Measurements from ENCODE around the gene HDAC8. TPM values are rescaled to one million over a fixed set of nuclear protein-coding genes. Genes with fewer than 3 reads are reported as not detected.

The HDAC8 gene
- total RNA-seq, 1 experiment from 2014 or later = 33.5 TPM

DNA sequence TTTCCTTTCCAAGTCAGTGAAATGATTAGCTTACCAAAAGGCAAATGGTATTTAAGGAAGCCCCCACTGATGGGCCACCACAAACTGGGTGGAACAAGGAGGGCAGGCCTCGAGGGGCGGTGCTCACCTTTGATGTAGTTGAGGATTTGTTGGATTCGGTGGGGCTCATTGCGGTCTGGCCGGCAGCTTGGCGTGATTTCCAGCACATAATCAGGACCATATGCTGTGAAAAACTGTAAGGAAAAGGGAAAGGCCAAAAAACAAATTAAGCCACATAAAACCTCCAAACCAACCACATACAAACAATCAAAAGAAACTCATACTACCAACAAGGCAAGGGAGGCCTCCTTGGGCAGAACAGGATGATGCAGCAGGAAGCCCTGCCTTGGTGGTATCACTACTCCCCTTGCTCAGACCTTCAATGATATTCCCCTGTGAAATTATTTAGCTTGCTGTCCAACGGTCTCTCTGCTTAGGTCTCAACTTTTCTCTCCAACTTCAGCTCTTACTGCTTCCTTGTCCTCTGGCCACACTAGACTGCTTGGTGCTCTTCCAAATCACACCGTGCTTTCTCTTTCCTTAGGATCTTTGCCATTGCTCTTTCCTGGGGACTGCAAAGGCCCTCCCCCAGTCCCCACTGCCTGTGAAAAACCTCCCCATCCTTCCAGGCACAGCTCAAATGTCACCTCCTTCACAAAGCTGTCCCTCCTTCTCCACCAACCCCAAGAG is 220.9 kb downstream of the HDAC8 start:
- TF ChIP-seq SIN3A (IDR thresholded peaks at IDR 0.05; ENCODE audit: borderline replicate concordance, insufficient read depth, low read depth, low read length) = no peak
- TF ChIP-seq, protein P1, sequence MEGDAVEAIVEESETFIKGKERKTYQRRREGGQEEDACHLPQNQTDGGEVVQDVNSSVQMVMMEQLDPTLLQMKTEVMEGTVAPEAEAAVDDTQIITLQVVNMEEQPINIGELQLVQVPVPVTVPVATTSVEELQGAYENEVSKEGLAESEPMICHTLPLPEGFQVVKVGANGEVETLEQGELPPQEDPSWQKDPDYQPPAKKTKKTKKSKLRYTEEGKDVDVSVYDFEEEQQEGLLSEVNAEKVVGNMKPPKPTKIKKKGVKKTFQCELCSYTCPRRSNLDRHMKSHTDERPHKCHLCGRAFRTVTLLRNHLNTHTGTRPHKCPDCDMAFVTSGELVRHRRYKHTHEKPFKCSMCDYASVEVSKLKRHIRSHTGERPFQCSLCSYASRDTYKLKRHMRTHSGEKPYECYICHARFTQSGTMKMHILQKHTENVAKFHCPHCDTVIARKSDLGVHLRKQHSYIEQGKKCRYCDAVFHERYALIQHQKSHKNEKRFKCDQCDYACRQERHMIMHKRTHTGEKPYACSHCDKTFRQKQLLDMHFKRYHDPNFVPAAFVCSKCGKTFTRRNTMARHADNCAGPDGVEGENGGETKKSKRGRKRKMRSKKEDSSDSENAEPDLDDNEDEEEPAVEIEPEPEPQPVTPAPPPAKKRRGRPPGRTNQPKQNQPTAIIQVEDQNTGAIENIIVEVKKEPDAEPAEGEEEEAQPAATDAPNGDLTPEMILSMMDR (IDR thresholded peaks at IDR 0.05) = no peak
- no peak for TF ChIP-seq TCF7L2 (IDR thresholded peaks at IDR 0.05; ENCODE audit: low read depth, low read length)
- no peak for TF ChIP-seq POLR2AphosphoS5 (IDR thresholded peaks at IDR 0.05; ENCODE audit: low read depth, low read length)
- no peaks in the 10 kb centered on the region for H3K36me3 ChIP-seq (ENCODE audit: control insufficient read depth, insufficient read depth, low read length)
- POLR2A ChIA-PET = no interaction called here
- no peak for DNase-seq (ENCODE audit: low read depth, low spot score)
- no peak overlapping the region for H3K27ac ChIP-seq (ENCODE audit: low read length)
- H3K4me1 ChIP-seq (ENCODE audit: control insufficient read depth, insufficient read depth, low read length) = no peaks in the 10 kb centered on the region
- intact Hi-C loops (cut with micrococcal nuclease; ENCODE audit: unreplicated experiment) = no loop called here
- CTCF ChIA-PET = no interaction called here
- ATAC-seq = no peak
- no peak overlapping the region for H3K4me3 ChIP-seq (ENCODE audit: low read depth in 2 of 2, low read length in 2 of 2)
- no peaks in the 10 kb centered on the region for H3K9me3 ChIP-seq (ENCODE audit: control insufficient read depth, insufficient read depth, low read depth, low read length)
- H3K27me3 ChIP-seq (ENCODE audit: control insufficient read depth, insufficient read depth, low read length) = no peaks in the 10 kb centered on the region
- in situ Hi-C loops (cut with HindIII; ENCODE audit: low pct_unique_long_range_greater_than_20kb, low sequenced_read_pairs) = no loop called here
- no TSS peak for BruUV-seq (replicated peaks)

DNA sequence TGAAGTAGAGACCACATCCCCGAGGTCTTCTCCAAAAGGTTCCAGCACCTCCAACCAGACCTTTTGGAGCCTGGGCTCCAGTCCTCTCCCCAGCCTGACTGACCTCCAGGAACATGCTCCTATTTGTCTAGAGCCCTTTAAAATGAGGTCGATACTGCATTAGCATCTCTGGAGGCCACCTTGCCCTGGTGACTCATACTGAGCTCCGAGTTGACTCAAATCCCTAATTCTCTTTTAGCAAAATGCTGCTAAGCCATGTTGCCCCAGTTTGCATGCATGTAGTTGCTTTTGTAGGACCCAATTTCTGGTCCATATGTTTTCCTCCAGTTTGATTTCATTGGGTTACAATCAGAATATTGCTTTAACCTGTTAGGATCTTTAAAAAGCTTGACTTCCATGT is 223.5 kb downstream of the HDAC8 start:
- Histone ChIP-seq H3K27ac (ENCODE audit: low read length) (no peak overlapping the region), H3K27me3 (ENCODE audit: control insufficient read depth, insufficient read depth, low read length) (no peaks in the 10 kb centered on the region), H3K4me3 (ENCODE audit: low read depth in 2 of 2, low read length in 2 of 2) (no peak overlapping the region), H3K4me1 (ENCODE audit: control insufficient read depth, insufficient read depth, low read length) (no peaks in the 10 kb centered on the region), H3K36me3 (ENCODE audit: control insufficient read depth, insufficient read depth, low read length) (no peaks in the 10 kb centered on the region), H3K9me3 (ENCODE audit: control insufficient read depth, insufficient read depth, low read depth, low read length) (no peaks in the 10 kb centered on the region)
- intact Hi-C loops (cut with micrococcal nuclease; ENCODE audit: unreplicated experiment) (no loop called here), in situ Hi-C loops (cut with HindIII; ENCODE audit: low pct_unique_long_range_greater_than_20kb, low sequenced_read_pairs) (no loop called here)
- TF ChIP-seq, protein P2, sequence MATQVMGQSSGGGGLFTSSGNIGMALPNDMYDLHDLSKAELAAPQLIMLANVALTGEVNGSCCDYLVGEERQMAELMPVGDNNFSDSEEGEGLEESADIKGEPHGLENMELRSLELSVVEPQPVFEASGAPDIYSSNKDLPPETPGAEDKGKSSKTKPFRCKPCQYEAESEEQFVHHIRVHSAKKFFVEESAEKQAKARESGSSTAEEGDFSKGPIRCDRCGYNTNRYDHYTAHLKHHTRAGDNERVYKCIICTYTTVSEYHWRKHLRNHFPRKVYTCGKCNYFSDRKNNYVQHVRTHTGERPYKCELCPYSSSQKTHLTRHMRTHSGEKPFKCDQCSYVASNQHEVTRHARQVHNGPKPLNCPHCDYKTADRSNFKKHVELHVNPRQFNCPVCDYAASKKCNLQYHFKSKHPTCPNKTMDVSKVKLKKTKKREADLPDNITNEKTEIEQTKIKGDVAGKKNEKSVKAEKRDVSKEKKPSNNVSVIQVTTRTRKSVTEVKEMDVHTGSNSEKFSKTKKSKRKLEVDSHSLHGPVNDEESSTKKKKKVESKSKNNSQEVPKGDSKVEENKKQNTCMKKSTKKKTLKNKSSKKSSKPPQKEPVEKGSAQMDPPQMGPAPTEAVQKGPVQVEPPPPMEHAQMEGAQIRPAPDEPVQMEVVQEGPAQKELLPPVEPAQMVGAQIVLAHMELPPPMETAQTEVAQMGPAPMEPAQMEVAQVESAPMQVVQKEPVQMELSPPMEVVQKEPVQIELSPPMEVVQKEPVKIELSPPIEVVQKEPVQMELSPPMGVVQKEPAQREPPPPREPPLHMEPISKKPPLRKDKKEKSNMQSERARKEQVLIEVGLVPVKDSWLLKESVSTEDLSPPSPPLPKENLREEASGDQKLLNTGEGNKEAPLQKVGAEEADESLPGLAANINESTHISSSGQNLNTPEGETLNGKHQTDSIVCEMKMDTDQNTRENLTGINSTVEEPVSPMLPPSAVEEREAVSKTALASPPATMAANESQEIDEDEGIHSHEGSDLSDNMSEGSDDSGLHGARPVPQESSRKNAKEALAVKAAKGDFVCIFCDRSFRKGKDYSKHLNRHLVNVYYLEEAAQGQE (IDR thresholded peaks at IDR 0.05; ENCODE audit: insufficient read depth in 1 of 2, low read depth in 2 of 2, low read length in 1 of 2) = no peak
- TF ChIP-seq SIN3A (IDR thresholded peaks at IDR 0.05; ENCODE audit: borderline replicate concordance, insufficient read depth, low read depth, low read length) (no peak), TCF7L2 (IDR thresholded peaks at IDR 0.05; ENCODE audit: low read depth, low read length) (no peak), POLR2AphosphoS5 (IDR thresholded peaks at IDR 0.05; ENCODE audit: low read depth, low read length) (no peak)
- TF ChIP-seq, protein P1 (IDR thresholded peaks at IDR 0.05) = no peak
- DNase-seq (ENCODE audit: low read depth, low spot score) = no peak
- BruUV-seq (replicated peaks) = no TSS peak
- CTCF ChIA-PET = no interaction called here
- ATAC-seq = no peak
- POLR2A ChIA-PET = no interaction called here
